Glutamatergic neuron (in vitro differentiated cells): Measurements from ENCODE around the gene TDRD3. TPM values are rescaled to one million over a fixed set of nuclear protein-coding genes. Genes with fewer than 3 reads are reported as not detected.

ENCODE experiments used
- DNase-seq: peaks from one replicate; pipeline ENCODE4 v3.0.0; 2022
- H3K27ac Mint-ChIP-seq: one replicate; pipeline ENCODE4 v1.8.0; 2020; ENCODE audit warnings: mild to moderate bottlenecking, mixed read lengths, inconsistent platforms; ENCODE audit not compliant: unreplicated experiment
- H3K27me3 Mint-ChIP-seq: one replicate; pipeline ENCODE4 v1.8.0; 2020; ENCODE audit warnings: mild to moderate bottlenecking, moderate library complexity, mixed read lengths, inconsistent platforms; ENCODE audit not compliant: unreplicated experiment
- H3K36me3 Mint-ChIP-seq: one replicate; pipeline ENCODE4 v1.8.0; 2020; ENCODE audit warnings: mild to moderate bottlenecking, mixed read lengths, inconsistent platforms; ENCODE audit not compliant: unreplicated experiment
- H3K4me1 Mint-ChIP-seq: one replicate; pipeline ENCODE4 v1.8.0; 2020; ENCODE audit warnings: mild to moderate bottlenecking, low read depth, mixed read lengths, inconsistent platforms; ENCODE audit not compliant: unreplicated experiment
- H3K4me3 Mint-ChIP-seq: one replicate; pipeline ENCODE4 v1.8.0; 2020; ENCODE audit warnings: mild to moderate bottlenecking, mixed read lengths, inconsistent platforms; ENCODE audit not compliant: unreplicated experiment
- H3K9me3 Mint-ChIP-seq: one replicate; pipeline ENCODE4 v1.8.0; 2020; ENCODE audit warnings: mild to moderate bottlenecking, moderate library complexity, mixed read lengths, inconsistent platforms; ENCODE audit not compliant: unreplicated experiment
- CTCF ChIP-seq: fragments of 200-600 bp; sonication (generic); IDR thresholded peaks from one replicate; pipeline ENCODE4 v1.5.0; 2021; ENCODE audit not compliant: partially characterized antibody, unreplicated experiment
- total RNA-seq: library from RNA; stranded (reverse); fragmentation: NEBNext Ultra II Directional; extraction: Animal tissue kit (Norgen Biotek cat#: 25700); gene quantifications from one replicate; pipeline ENCODE4 v1.2.1, GENCODE V29; 2021; ENCODE audit not compliant: unreplicated experiment

Gene TDRD3
- total RNA-seq, 1 donor from 2014 or later, result 15.8 TPM

GRCh38 chr13:60583911-60584753 is 187.1 kb downstream of the TDRD3 start:
- peak overlapping the region; percentile 21 for H3K4me3 Mint-ChIP-seq
- no peak for TF ChIP-seq CTCF
- DNase-seq, result no peak
- peaks cover 2% of the 10 kb centered on the region for H3K27me3 Mint-ChIP-seq
- peak overlapping the region; percentile 85 for H3K27ac Mint-ChIP-seq
- H3K9me3 Mint-ChIP-seq, result no peaks in the 10 kb centered on the region
- peaks cover 5% of the 10 kb centered on the region for H3K36me3 Mint-ChIP-seq
- H3K4me1 Mint-ChIP-seq, result peaks cover 14% of the 10 kb centered on the region

- Mint-ChIP-seq H3K27ac (peak overlapping the region; percentile 52), H3K36me3 (peaks cover 5% of the 10 kb centered on the region), H3K4me3 (peak overlapping the region; percentile 21), H3K9me3 (no peaks in the 10 kb centered on the region), H3K4me1 (peaks cover 14% of the 10 kb centered on the region), H3K27me3 (peaks cover 2% of the 10 kb centered on the region)
- TF ChIP-seq CTCF, result no peak
- peak; percentile 38 for DNase-seq
Measured at GRCh38 chr13:60584976-60585375, 188.0 kb downstream of the TDRD3 start.

GRCh38 chr13:60590800-60591747 is 194.1 kb downstream of the TDRD3 start:
- Mint-ChIP-seq H3K27me3 (no peaks in the 10 kb centered on the region), H3K4me1 (peaks cover 9% of the 10 kb centered on the region), H3K27ac (no peak overlapping the region), H3K36me3 (peaks cover 5% of the 10 kb centered on the region), H3K9me3 (no peaks in the 10 kb centered on the region), H3K4me3 (no peak overlapping the region)
- no peak for DNase-seq
- TF ChIP-seq CTCF, result no peak

- Mint-ChIP-seq H3K9me3 (no peaks in the 10 kb centered on the region), H3K36me3 (no peaks in the 10 kb centered on the region), H3K27me3 (no peaks in the 10 kb centered on the region), H3K27ac (no peak overlapping the region), H3K4me3 (no peak overlapping the region), H3K4me1 (no peaks in the 10 kb centered on the region)
- DNase-seq, result no peak
- TF ChIP-seq CTCF, result no peak
Measured at GRCh38 chr13:60603049-60603448, 206.0 kb downstream of the TDRD3 start.

- Mint-ChIP-seq H3K27me3 (no peaks in the 10 kb centered on the region), H3K36me3 (no peaks in the 10 kb centered on the region), H3K4me1 (no peaks in the 10 kb centered on the region), H3K4me3 (no peak overlapping the region), H3K27ac (no peak overlapping the region), H3K9me3 (no peaks in the 10 kb centered on the region)
- no peak for TF ChIP-seq CTCF
- no peak for DNase-seq
Measured at GRCh38 chr13:60604058-60604457, 207.0 kb downstream of the TDRD3 start.
